Loucy (cell line): ENCODE data around the gene COIL.
"Not testable (repeated sequence)": the region's sequence is repeated elsewhere in the genome, so short reads cannot be mapped to it uniquely, and the experiment has no call there.

Source experiments
- H2AFZ ChIP-seq: fragments of 200-600 bp; sonication (generic); 2 replicates; pipeline ENCODE4 v1.6.0; 2016; ENCODE audit warnings: antibody characterized with exemption, mild to moderate bottlenecking, low read length, moderate library complexity
- H3F3A ChIP-seq: fragments of 200-600 bp; 2 replicates; pipeline ENCODE4 v1.6.0; 2016; ENCODE audit warnings: antibody characterized with exemption, low read depth, mild to moderate bottlenecking
- H3K27me3 ChIP-seq: fragments of 200-600 bp; sonication (generic); 2 replicates; pipeline ENCODE4 v1.6.1; 2014; ENCODE audit warnings: low read length, mild to moderate bottlenecking; ENCODE audit not compliant: insufficient read depth, poor library complexity, severe bottlenecking
- H3K36me3 ChIP-seq: fragments of 200-600 bp; sonication (generic); 2 replicates; pipeline ENCODE4 v1.6.1; 2016; ENCODE audit warnings: low read length; ENCODE audit not compliant: insufficient read depth
- H3K4me1 ChIP-seq: fragments of 200-600 bp; sonication (generic); 2 replicates; pipeline ENCODE4 v1.5.1; 2014; ENCODE audit warnings: low read length, mild to moderate bottlenecking; ENCODE audit not compliant: insufficient read depth, poor library complexity, severe bottlenecking
- H3K4me2 ChIP-seq: fragments of 200-600 bp; sonication (generic); 2 replicates; pipeline ENCODE4 v1.6.0; 2014; ENCODE audit warnings: antibody characterized with exemption, low read length, low read depth, mild to moderate bottlenecking; ENCODE audit not compliant: poor library complexity, severe bottlenecking
- H3K4me3 ChIP-seq: fragments of 200-600 bp; sonication (generic); 2 replicates; pipeline ENCODE4 v1.5.1; 2014; ENCODE audit warnings: low read length, mild to moderate bottlenecking, mixed read lengths; ENCODE audit not compliant: poor library complexity, severe bottlenecking
- H3K79me2 ChIP-seq: fragments of 200-600 bp; sonication (generic); 2 replicates; pipeline ENCODE4 v1.6.1; 2014; ENCODE audit warnings: low read length; ENCODE audit not compliant: insufficient read depth
- H3K9ac ChIP-seq: fragments of 200-600 bp; sonication (generic); 2 replicates; pipeline ENCODE4 v1.6.0; 2014; ENCODE audit warnings: mild to moderate bottlenecking, low read depth, low read length, moderate library complexity; ENCODE audit not compliant: poor library complexity, severe bottlenecking
- H3K9me2 ChIP-seq: fragments of 200-600 bp; sonication (generic); replicated peaks from 2 replicates; pipeline ENCODE4 v1.6.1; 2016; ENCODE audit warnings: low read depth, low read length, mixed read lengths
- H3K9me3 ChIP-seq: fragments of 200-600 bp; sonication (generic); 2 replicates; pipeline ENCODE4 v1.6.1; 2014; ENCODE audit warnings: mild to moderate bottlenecking, antibody characterized with exemption, low read length, low read depth; ENCODE audit not compliant: insufficient read depth
- H4K20me1 ChIP-seq: fragments of 200-600 bp; sonication (generic); 2 replicates; pipeline ENCODE4 v1.6.0; 2014; ENCODE audit warnings: antibody characterized with exemption, low read length, mild to moderate bottlenecking; ENCODE audit not compliant: insufficient read depth, poor library complexity, severe bottlenecking
- CTCF ChIP-seq: fragments of 200-600 bp; sonication (generic); conservative IDR thresholded peaks from 2 replicates; pipeline ENCODE4 v1.5.1; 2014; ENCODE audit warnings: mild to moderate bottlenecking, antibody characterized with exemption, low read length
- EZH2phosphoT487 ChIP-seq: fragments of 200-600 bp; IDR thresholded peaks from 2 replicates; pipeline ENCODE4 v1.6.1; 2018; ENCODE audit warnings: antibody characterized with exemption, mild to moderate bottlenecking, moderate library complexity, borderline replicate concordance

Gene COIL

GRCh38 chr17:56972111-56972730, 11.4 kb upstream of the COIL start:
- no peak overlapping the region for H2AFZ ChIP-seq
- H3K9ac ChIP-seq = no peak overlapping the region
- TF ChIP-seq EZH2phosphoT487 = no peak
- no peak for TF ChIP-seq CTCF
- H3K9me2 ChIP-seq = no peaks in the 10 kb centered on the region
- H3K4me2 ChIP-seq = no peak overlapping the region
- no peaks in the 10 kb centered on the region for H3K79me2 ChIP-seq
- H3K36me3 ChIP-seq = no peaks in the 10 kb centered on the region
- peaks cover 3% of the 10 kb centered on the region; the same call in 1 of the 2 replicates for H3K9me3 ChIP-seq
- no peaks in the 10 kb centered on the region for H4K20me1 ChIP-seq
- no peak overlapping the region for H3K4me3 ChIP-seq
- H3K27me3 ChIP-seq = peaks cover 4% of the 10 kb centered on the region
- H3K4me1 ChIP-seq = no peaks in the 10 kb centered on the region
- no peaks in the 10 kb centered on the region for H3F3A ChIP-seq

DNA sequence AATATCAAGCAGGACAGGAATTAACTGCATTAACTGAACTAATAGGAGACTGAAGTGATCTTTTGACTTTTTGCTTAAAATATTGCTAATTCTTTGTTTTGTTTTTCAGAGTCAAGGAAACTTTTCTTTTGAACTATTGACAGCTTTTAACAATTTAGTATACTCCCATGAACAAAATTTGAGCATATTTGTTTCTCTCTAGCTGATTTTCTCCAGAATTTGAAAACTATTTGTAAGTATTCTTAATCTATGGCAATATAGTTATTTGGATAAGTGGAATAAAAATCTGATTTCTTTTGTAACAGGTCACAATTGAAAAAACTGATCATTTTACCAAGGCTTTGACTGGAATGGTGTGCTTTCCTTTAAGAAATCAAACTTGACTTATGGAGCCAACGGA, 10.1 kb upstream of the COIL start:
- TF ChIP-seq EZH2phosphoT487 = no peak
- TF ChIP-seq CTCF = no peak
- H3K79me2 ChIP-seq = no peaks in the 10 kb centered on the region
- no peak overlapping the region for H2AFZ ChIP-seq
- no peaks in the 10 kb centered on the region for H3K36me3 ChIP-seq
- H3K9me2 ChIP-seq = no peaks in the 10 kb centered on the region
- H3K4me1 ChIP-seq = no peaks in the 10 kb centered on the region
- H3K9ac ChIP-seq = no peak overlapping the region
- H3F3A ChIP-seq = no peaks in the 10 kb centered on the region
- no peak overlapping the region for H3K4me2 ChIP-seq
- H3K27me3 ChIP-seq = peaks cover 4% of the 10 kb centered on the region
- peaks cover 3% of the 10 kb centered on the region; the same call in 1 of the 2 replicates for H3K9me3 ChIP-seq
- H3K4me3 ChIP-seq = no peak overlapping the region
- H4K20me1 ChIP-seq = no peaks in the 10 kb centered on the region

GRCh38 chr17:56966338-56966737, 5.5 kb upstream of the COIL start:
- Histone ChIP-seq H3F3A (no peaks in the 10 kb centered on the region), H3K9ac (no peak overlapping the region), H3K79me2 (no peaks in the 10 kb centered on the region), H3K9me2 (no peaks in the 10 kb centered on the region), H4K20me1 (no peaks in the 10 kb centered on the region), H3K4me2 (no peak overlapping the region), H3K9me3 (peaks cover 3% of the 10 kb centered on the region; the same call in 1 of the 2 replicates), H3K36me3 (no peaks in the 10 kb centered on the region), H3K4me1 (peaks cover under 1% of the 10 kb centered on the region), H3K27me3 (no peaks in the 10 kb centered on the region), H3K4me3 (no peak overlapping the region), H2AFZ (no peak overlapping the region)
- TF ChIP-seq CTCF (no peak), EZH2phosphoT487 (no peak)

DNA sequence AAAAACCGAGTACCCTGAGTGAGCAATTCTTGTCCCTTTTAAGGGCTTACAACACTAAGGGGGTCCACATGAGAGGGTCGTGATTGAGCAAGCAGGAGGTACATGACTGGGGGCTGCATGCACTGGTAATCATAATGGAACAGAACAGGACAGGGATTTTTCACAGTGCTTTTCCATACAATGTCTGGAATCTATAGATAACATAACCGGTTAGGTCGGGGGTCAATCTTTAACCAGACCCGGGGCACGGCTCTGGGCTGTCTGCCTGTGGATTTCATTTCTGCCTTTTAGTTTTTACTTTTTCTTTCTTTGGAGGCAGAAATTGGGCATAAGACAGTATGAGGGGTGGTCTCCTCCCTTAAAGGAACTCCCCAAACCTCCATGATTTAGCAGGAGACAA, 4.8 kb upstream of the COIL start:
- H4K20me1 ChIP-seq, H2AFZ ChIP-seq, H3K27me3 ChIP-seq, H3F3A ChIP-seq, H3K79me2 ChIP-seq, H3K4me1 ChIP-seq, H3K36me3 ChIP-seq, H3K4me2 ChIP-seq, H3K9me3 ChIP-seq, H3K9me2 ChIP-seq, H3K4me3 ChIP-seq, H3K9ac ChIP-seq: not testable (repeated sequence)

- H3K9ac ChIP-seq, H3K36me3 ChIP-seq, H3K27me3 ChIP-seq, H3K4me1 ChIP-seq, H4K20me1 ChIP-seq, H3F3A ChIP-seq, H3K4me2 ChIP-seq, H3K4me3 ChIP-seq, H3K9me3 ChIP-seq, H3K79me2 ChIP-seq, H2AFZ ChIP-seq, H3K9me2 ChIP-seq: not testable (repeated sequence)
Measured at GRCh38 chr17:56965241-56965640, 4.4 kb upstream of the COIL start.
